GM12878 (cell line): ENCODE data around the gene CALML5. TPM values are rescaled to one million over a fixed set of nuclear protein-coding genes. Genes with fewer than 3 reads are reported as not detected.
A peak's percentile ranks its signal among the peaks of the same experiment; 100 is the strongest.

Experiments
- ATAC-seq: fragments of 200-7000 bp; cut with Tn5 transposase; 3 replicates; pipeline ENCODE4 v1.9.1; 2020; ENCODE audit warnings: mild to moderate bottlenecking, moderate library complexity
- BruUV-seq: library from RNA; stranded (reverse); fragments of 400-500 nt; replicated peaks from 2 replicates; lab custom pipeline; 2021; lab: Mats Ljungman, UMichigan
- CTCF ChIA-PET: fragments of 300-600 bp; sonication (Branson Sonifier 250); formaldehyde crosslinking; extraction: SDS; loops from one replicate; lab custom pipeline; 2021; ENCODE audit warnings: inconsistent platforms; lab: Yijun Ruan, JAX
- POLR2A ChIA-PET: fragments of 350-600 bp; formaldehyde crosslinking; extraction: SDS; loops from one replicate; lab custom pipeline; 2021; ENCODE audit warnings: inconsistent platforms; lab: Charles Lee
- RAD21 ChIA-PET: fragments of 300-600 bp; sonication (Branson Sonifier 250); formaldehyde crosslinking; loops from one replicate; lab custom pipeline; 2023; ENCODE audit warnings: antibody characterized with exemption; ENCODE audit not compliant: unreplicated experiment; lab: Charles Lee
- SMC1A ChIA-PET: fragments of 300-600 bp; sonication (Branson Sonifier 250); formaldehyde crosslinking; loops from one replicate; lab custom pipeline; 2023; ENCODE audit not compliant: unreplicated experiment, uncharacterized antibody; lab: Charles Lee
- DNase-seq: peaks from one replicate; pipeline ENCODE4 v3.0.0-alpha.2; 2011; ENCODE audit warnings: low read depth, low spot score
- FAIRE-seq: peaks from 3 replicates; lab custom pipeline; 2011; peaks lifted over from hg19 to GRCh38; lab: Jason Lieb, UNC
- H2AFZ ChIP-seq: 2 replicates; pipeline ENCODE4 v1.6.0; 2011; ENCODE audit warnings: low read depth, low read length, control low read depth; ENCODE audit not compliant: control insufficient read depth
- H3K27ac ChIP-seq: 2 replicates; pipeline ENCODE4 v1.5.1; 2011; ENCODE audit warnings: control low read depth; ENCODE audit not compliant: control insufficient read depth, insufficient read depth
- H3K27me3 ChIP-seq, 2 experiments: replicated peaks in 1 of 2; 2 replicates each; pipeline versions ENCODE4 v1.6.0 to v1.6.1; 2011; ENCODE audit warnings: low read length in 1 of 2; ENCODE audit not compliant: control insufficient read depth in 2 of 2, insufficient read depth in 2 of 2
- H3K36me3 ChIP-seq, 2 experiments: 2 replicates each; pipeline ENCODE4 v1.5.1; 2011; ENCODE audit warnings: low read length in 1 of 2; ENCODE audit not compliant: control insufficient read depth in 2 of 2, insufficient read depth in 2 of 2
- H3K4me1 ChIP-seq: 2 replicates; pipeline ENCODE4 v1.6.1; 2011; ENCODE audit warnings: mild to moderate bottlenecking, low read length, moderate library complexity, mixed read lengths; ENCODE audit not compliant: control insufficient read depth, insufficient read depth
- H3K4me2 ChIP-seq: 2 replicates; pipeline ENCODE4 v1.6.0; 2011; ENCODE audit warnings: control low read depth; ENCODE audit not compliant: control insufficient read depth, insufficient read depth
- H3K4me3 ChIP-seq: fragments of 200-600 bp; sonication (generic); 2 replicates; pipeline ENCODE4 v1.5.1; 2016
- H3K79me2 ChIP-seq: 2 replicates; pipeline ENCODE4 v1.6.0; 2011; ENCODE audit warnings: low read length; ENCODE audit not compliant: control insufficient read depth, insufficient read depth
- H3K9ac ChIP-seq: 2 replicates; pipeline ENCODE4 v1.8.0; 2011; ENCODE audit warnings: low read length, control low read depth, mixed read lengths; ENCODE audit not compliant: control insufficient read depth, insufficient read depth
- H3K9me3 ChIP-seq: replicated peaks from 3 replicates; pipeline ENCODE4 v1.5.1; 2011; ENCODE audit warnings: mild to moderate bottlenecking, low read length; ENCODE audit not compliant: control insufficient read depth, insufficient read depth
- H4K20me1 ChIP-seq: 2 replicates; pipeline ENCODE4 v1.6.0; 2011; ENCODE audit not compliant: control insufficient read depth, insufficient read depth
- KLF5 ChIP-seq: fragments of 450-650 bp; IDR thresholded peaks from 2 replicates; pipeline ENCODE4 v1.6.1; 2014; ENCODE audit warnings: mild to moderate bottlenecking; ENCODE audit not compliant: partially characterized antibody
- MAX ChIP-seq: IDR thresholded peaks from 2 replicates; pipeline ENCODE4 v1.6.1; 2012; ENCODE audit warnings: low read depth, low read length, improper control_type of control experiment
- MTA3 ChIP-seq: IDR thresholded peaks from 2 replicates; pipeline ENCODE4 v1.6.1; 2012; ENCODE audit warnings: low read length, inconsistent platforms, borderline replicate concordance
- MYB ChIP-seq: fragments of 150-350 bp; IDR thresholded peaks from 2 replicates; pipeline ENCODE4 v1.6.1; 2014; ENCODE audit warnings: mild to moderate bottlenecking, low read depth, low read length, borderline replicate concordance
- NFYB ChIP-seq: IDR thresholded peaks from 2 replicates; pipeline ENCODE4 v1.6.1; 2011; ENCODE audit warnings: low read depth, mild to moderate bottlenecking, low read length, improper control_type of control experiment, moderate library complexity; ENCODE audit not compliant: insufficient read depth
- PML ChIP-seq: IDR thresholded peaks from 2 replicates; pipeline ENCODE4 v1.6.1; 2012; ENCODE audit warnings: low read length, inconsistent platforms
- PRDM15 ChIP-seq: fragments of 450-650 bp; formaldehyde crosslinking; IDR thresholded peaks from 2 replicates; pipeline ENCODE4 v1.4.0; 2020; ENCODE audit warnings: mild to moderate bottlenecking, moderate library complexity
- SREBF2 ChIP-seq: IDR thresholded peaks from 2 replicates; pipeline ENCODE4 v1.6.1; 2012; ENCODE audit warnings: mild to moderate bottlenecking, low read length
- TCF3 ChIP-seq: IDR thresholded peaks from 2 replicates; pipeline ENCODE4 v1.6.1; 2012; ENCODE audit warnings: low read depth, mild to moderate bottlenecking, low read length, borderline replicate concordance; ENCODE audit not compliant: insufficient read depth
- USF2 ChIP-seq: IDR thresholded peaks from 2 replicates; pipeline ENCODE4 v1.6.1; 2011; ENCODE audit warnings: low read depth, low read length, improper control_type of control experiment, borderline replicate concordance
- YY1 ChIP-seq: IDR thresholded peaks from 2 replicates; pipeline ENCODE4 v1.6.1; 2011; ENCODE audit warnings: low read depth, mild to moderate bottlenecking, low read length
- WGBS: methylation state at CpG from one replicate; pipeline ENCODE4 v1.1.6; 2016; ENCODE audit warnings: low lambda C conversion rate; ENCODE audit not compliant: insufficient replicate concordance, insufficient coverage; ENCODE audit errors: missing lambda C conversion rate; 5-methylcytosine and 5-hydroxymethylcytosine counted together
- in situ Hi-C: fragments of 300-500 bp; cut with MboI; formaldehyde crosslinking; loops from 9 replicates; pipeline ENCODE4 v1.14.3; 2018; ENCODE audit warnings: mixed read lengths
- intact Hi-C: fragments of 100-400 bp; cut with micrococcal nuclease; formaldehyde crosslinking; loops from one replicate; pipeline ENCODE4 v1.14.2; 2022; ENCODE audit not compliant: unreplicated experiment
- polyA plus RNA-seq, 11 experiments: library from polyadenylated mRNA; depleted of rRNA in 4 of 11; unstranded in 6 of 11; stranded (reverse) in 5 of 11; fragments of >200 nt; fragmentation: Nextera tagmentation in 4 of 11; fragmentation: Illumina TruSeq in 1 of 11; extraction: Ambion mirVana in 4 of 11; extraction: Trizol in 1 of 11; gene quantifications; 1 replicate in 1 of 11; 2 replicates in 10 of 11; pipeline versions ENCODE4 v1.2.1 to v1.2.3, GENCODE V29; 2011 to 2016; ENCODE audit warnings: inconsistent platforms in 2 of 11, missing spikeins in 2 of 11, low read depth in 1 of 11
- total RNA-seq, 4 experiments: library from RNA; depleted of rRNA in 3 of 4; stranded (reverse); fragments of >200 nt in 3 of 4; fragmentation: Illumina TruSeq in 1 of 4; extraction: Trizol in 1 of 4; gene quantifications; 2 replicates each; pipeline versions ENCODE4 v1.2.1 to v1.2.3, GENCODE V29; 2013 to 2021

Gene CALML5
- total and polyA plus RNA-seq, 10 of the 15 experiments (the other 5 are each of a cell fraction or from before 2014, with no cell fraction given) = not detected

- TF ChIP-seq MTA3 (no peak), KLF5 (no peak), USF2 (no peak)
- H3K4me3 ChIP-seq = no peak overlapping the region
- H3K4me2 ChIP-seq = no peak overlapping the region
- ChIA-PET POLR2A (no interaction called here), CTCF (interaction anchor here (0.7 to 3.0 kb wide), 4 partner anchors 15 to 166 kb away, joined by 3 to 13 read pairs (median 5); no protein-coding TSS in a partner anchor), SMC1A (interaction anchor here (0.8 to 1.6 kb wide), 3 partner anchors 12 to 16 kb away, joined by 3 to 4 read pairs (median 3); no protein-coding TSS in a partner anchor), RAD21 (interaction anchor here (1.1 kb wide), 1 partner anchor 166 kb away, joined by 5 read pairs; no protein-coding TSS in a partner anchor)
- H3K36me3 ChIP-seq = peaks cover 5 to 18% of the 10 kb centered on the region in 2 experiments
- H3K9me3 ChIP-seq = no peaks in the 10 kb centered on the region
- no peaks in the 10 kb centered on the region for H3K4me1 ChIP-seq
- no peaks in the 10 kb centered on the region for H3K27me3 ChIP-seq
- H3K79me2 ChIP-seq = no peaks in the 10 kb centered on the region
- H3K9ac ChIP-seq = no peak overlapping the region
- 98% methylated on average over 12 of the region's 12 CpGs for WGBS
- H3K27ac ChIP-seq = no peak overlapping the region
- intact Hi-C loops (no loop called here), in situ Hi-C loops (no loop called here)
- DNase-seq = no peak
- no peak for FAIRE-seq
- no TSS peak for BruUV-seq
- no peak for ATAC-seq
- no peaks in the 10 kb centered on the region for H4K20me1 ChIP-seq
- no peak overlapping the region for H2AFZ ChIP-seq
Measured at GRCh38 chr10:5456563-5456962, 42.8 kb downstream of the CALML5 start.

GRCh38 chr10:5453749-5454489 is 45.5 kb downstream of the CALML5 start:
- H3K4me1 ChIP-seq = no peaks in the 10 kb centered on the region
- no peak overlapping the region for H3K27ac ChIP-seq
- H2AFZ ChIP-seq = no peak overlapping the region
- ChIA-PET SMC1A (interaction anchor here (1.0 to 1.6 kb wide), 3 partner anchors 11 to 604 kb away, joined by 3 to 5 read pairs (median 4); no protein-coding TSS in a partner anchor), POLR2A (no interaction called here), CTCF (interaction anchor here (1.5 to 3.0 kb wide), 4 partner anchors 11 to 169 kb away, joined by 3 to 13 read pairs (median 7); no protein-coding TSS in a partner anchor), RAD21 (interaction anchor here (1.1 kb wide), 1 partner anchor 11 kb away, joined by 3 read pairs; no protein-coding TSS in a partner anchor)
- H3K36me3 ChIP-seq = peaks cover 5 to 18% of the 10 kb centered on the region in 2 experiments
- H3K9me3 ChIP-seq = no peaks in the 10 kb centered on the region
- intact Hi-C loops = no loop called here
- ATAC-seq (no peak), DNase-seq (no peak), FAIRE-seq (peak; percentile 44)
- H3K79me2 ChIP-seq = no peaks in the 10 kb centered on the region
- H3K9ac ChIP-seq = no peak overlapping the region
- no peaks in the 10 kb centered on the region for H4K20me1 ChIP-seq
- no TSS peak for BruUV-seq
- H3K4me2 ChIP-seq = no peak overlapping the region
- in situ Hi-C loops = no loop called here
- H3K4me3 ChIP-seq = no peak overlapping the region
- 87% methylated on average over 13 of the region's 13 CpGs for WGBS
- H3K27me3 ChIP-seq = no peaks in the 10 kb centered on the region
- TF ChIP-seq MYB (no peak), SREBF2 (no peak), TCF3 (no peak), KLF5 (no peak), NFYB (no peak), YY1 (no peak), PRDM15 (no peak), MAX (no peak), PML (no peak)
